ENCODE data around the gene RNASEH2B. TPM values are rescaled to one million over a fixed set of nuclear protein-coding genes. Genes with fewer than 3 reads are reported as not detected.

Gene RNASEH2B
- polyA plus RNA-seq, 1 donor from 2014 or later, result 25.2 TPM

DNA sequence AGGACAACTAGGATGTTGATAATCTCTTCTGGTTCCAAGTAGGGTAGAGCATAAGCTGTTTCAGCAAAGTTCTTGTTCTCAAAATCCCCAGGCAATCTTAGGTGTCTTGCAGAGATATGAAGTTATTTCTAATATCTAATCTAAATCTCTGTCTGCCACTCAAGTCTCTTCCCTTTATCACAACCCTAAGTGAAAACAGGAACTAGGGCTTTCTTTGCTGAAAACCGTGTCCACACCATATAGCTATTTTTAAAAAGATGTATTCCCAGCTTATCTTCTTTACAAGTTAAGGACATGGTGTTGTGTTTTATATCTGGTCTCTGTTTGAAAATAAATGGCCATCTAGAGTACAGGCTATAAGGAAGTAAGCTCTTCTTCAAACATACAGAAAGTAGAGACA is 11.3 kb upstream of the RNASEH2B start:
- H4K20me1 ChIP-seq (ENCODE audit: insufficient read depth), result no peaks in the 10 kb centered on the region
- H3K79me2 ChIP-seq (replicated peaks; ENCODE audit: insufficient read depth, low read length), result no peaks in the 10 kb centered on the region
- no peaks in the 10 kb centered on the region for H3F3A ChIP-seq (ENCODE audit: insufficient read depth, low read length, poor library complexity, severe bottlenecking)
- no peak overlapping the region for H3K9ac ChIP-seq (ENCODE audit: low read length)
- H3K4me3 ChIP-seq (ENCODE audit: low read length), result no peak overlapping the region
- H2AFZ ChIP-seq (ENCODE audit: low read depth, low read length), result no peak overlapping the region
- H3K4me2 ChIP-seq (ENCODE audit: low read length), result no peak overlapping the region
- no peaks in the 10 kb centered on the region for H3K27me3 ChIP-seq (ENCODE audit: insufficient read depth, low read depth, low read length)
- H3K36me3 ChIP-seq (ENCODE audit: insufficient read depth, low read length), result no peaks in the 10 kb centered on the region
- no peaks in the 10 kb centered on the region for H3K9me3 ChIP-seq (ENCODE audit: low read length)
- TF ChIP-seq EZH2 (IDR thresholded peaks at IDR 0.05; ENCODE audit: borderline replicate concordance, insufficient read depth, low read length, poor library complexity, severe bottlenecking), result no peak
- TF ChIP-seq POLR2AphosphoS5 (IDR thresholded peaks at IDR 0.05), result no peak
- TF ChIP-seq SMC3 (conservative IDR thresholded peaks at IDR 0.05; ENCODE audit: poor library complexity), result no peak
- TF ChIP-seq TAF1 (IDR thresholded peaks at IDR 0.05; ENCODE audit: low read depth), result no peak
- TF ChIP-seq RAD21 (conservative IDR thresholded peaks at IDR 0.05), result no peak
- TF ChIP-seq, protein P1, sequence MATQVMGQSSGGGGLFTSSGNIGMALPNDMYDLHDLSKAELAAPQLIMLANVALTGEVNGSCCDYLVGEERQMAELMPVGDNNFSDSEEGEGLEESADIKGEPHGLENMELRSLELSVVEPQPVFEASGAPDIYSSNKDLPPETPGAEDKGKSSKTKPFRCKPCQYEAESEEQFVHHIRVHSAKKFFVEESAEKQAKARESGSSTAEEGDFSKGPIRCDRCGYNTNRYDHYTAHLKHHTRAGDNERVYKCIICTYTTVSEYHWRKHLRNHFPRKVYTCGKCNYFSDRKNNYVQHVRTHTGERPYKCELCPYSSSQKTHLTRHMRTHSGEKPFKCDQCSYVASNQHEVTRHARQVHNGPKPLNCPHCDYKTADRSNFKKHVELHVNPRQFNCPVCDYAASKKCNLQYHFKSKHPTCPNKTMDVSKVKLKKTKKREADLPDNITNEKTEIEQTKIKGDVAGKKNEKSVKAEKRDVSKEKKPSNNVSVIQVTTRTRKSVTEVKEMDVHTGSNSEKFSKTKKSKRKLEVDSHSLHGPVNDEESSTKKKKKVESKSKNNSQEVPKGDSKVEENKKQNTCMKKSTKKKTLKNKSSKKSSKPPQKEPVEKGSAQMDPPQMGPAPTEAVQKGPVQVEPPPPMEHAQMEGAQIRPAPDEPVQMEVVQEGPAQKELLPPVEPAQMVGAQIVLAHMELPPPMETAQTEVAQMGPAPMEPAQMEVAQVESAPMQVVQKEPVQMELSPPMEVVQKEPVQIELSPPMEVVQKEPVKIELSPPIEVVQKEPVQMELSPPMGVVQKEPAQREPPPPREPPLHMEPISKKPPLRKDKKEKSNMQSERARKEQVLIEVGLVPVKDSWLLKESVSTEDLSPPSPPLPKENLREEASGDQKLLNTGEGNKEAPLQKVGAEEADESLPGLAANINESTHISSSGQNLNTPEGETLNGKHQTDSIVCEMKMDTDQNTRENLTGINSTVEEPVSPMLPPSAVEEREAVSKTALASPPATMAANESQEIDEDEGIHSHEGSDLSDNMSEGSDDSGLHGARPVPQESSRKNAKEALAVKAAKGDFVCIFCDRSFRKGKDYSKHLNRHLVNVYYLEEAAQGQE (IDR thresholded peaks at IDR 0.05; ENCODE audit: borderline replicate concordance), result no peak
- no peak for TF ChIP-seq EP300 (conservative IDR thresholded peaks at IDR 0.05; ENCODE audit: poor library complexity, severe bottlenecking)
- TF ChIP-seq, protein P2, sequence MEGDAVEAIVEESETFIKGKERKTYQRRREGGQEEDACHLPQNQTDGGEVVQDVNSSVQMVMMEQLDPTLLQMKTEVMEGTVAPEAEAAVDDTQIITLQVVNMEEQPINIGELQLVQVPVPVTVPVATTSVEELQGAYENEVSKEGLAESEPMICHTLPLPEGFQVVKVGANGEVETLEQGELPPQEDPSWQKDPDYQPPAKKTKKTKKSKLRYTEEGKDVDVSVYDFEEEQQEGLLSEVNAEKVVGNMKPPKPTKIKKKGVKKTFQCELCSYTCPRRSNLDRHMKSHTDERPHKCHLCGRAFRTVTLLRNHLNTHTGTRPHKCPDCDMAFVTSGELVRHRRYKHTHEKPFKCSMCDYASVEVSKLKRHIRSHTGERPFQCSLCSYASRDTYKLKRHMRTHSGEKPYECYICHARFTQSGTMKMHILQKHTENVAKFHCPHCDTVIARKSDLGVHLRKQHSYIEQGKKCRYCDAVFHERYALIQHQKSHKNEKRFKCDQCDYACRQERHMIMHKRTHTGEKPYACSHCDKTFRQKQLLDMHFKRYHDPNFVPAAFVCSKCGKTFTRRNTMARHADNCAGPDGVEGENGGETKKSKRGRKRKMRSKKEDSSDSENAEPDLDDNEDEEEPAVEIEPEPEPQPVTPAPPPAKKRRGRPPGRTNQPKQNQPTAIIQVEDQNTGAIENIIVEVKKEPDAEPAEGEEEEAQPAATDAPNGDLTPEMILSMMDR (IDR thresholded peaks at IDR 0.05; ENCODE audit: poor library complexity, severe bottlenecking), result no peak
- no peak for TF ChIP-seq MXI1 (conservative IDR thresholded peaks at IDR 0.05; ENCODE audit: poor library complexity, severe bottlenecking)
- no peak overlapping the region for H3K27ac ChIP-seq (ENCODE audit: low read length)
- no peaks in the 10 kb centered on the region for H3K9me2 ChIP-seq (ENCODE audit: insufficient read depth, low read length)

DNA sequence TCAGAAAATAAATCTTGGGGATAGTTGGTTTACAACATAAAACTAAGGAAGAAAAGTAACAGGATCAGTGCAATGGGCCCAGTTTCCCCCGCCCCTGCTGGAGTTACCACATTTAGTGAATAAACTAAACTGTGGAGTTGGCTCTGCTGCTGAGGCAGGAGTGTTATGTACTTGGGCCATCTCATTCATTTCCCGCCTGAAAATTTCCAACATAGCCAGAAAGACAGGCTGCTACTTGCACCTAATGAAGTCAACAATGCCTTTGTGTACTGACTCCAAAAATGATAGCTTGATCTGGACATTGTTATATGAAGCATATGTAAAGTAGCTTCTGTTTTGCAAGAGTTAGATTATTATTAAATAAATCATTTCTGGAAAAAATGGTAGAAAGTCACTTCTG is 7.9 kb upstream of the RNASEH2B start:
- Histone ChIP-seq H4K20me1 (ENCODE audit: insufficient read depth) (no peaks in the 10 kb centered on the region), H3K36me3 (ENCODE audit: insufficient read depth, low read length) (no peaks in the 10 kb centered on the region), H3K27ac (ENCODE audit: low read length) (no peak overlapping the region), H3K4me2 (ENCODE audit: low read length) (no peak overlapping the region), H3K9ac (ENCODE audit: low read length) (no peak overlapping the region), H3K79me2 (replicated peaks; ENCODE audit: insufficient read depth, low read length) (no peaks in the 10 kb centered on the region), H3F3A (ENCODE audit: insufficient read depth, low read length, poor library complexity, severe bottlenecking) (no peaks in the 10 kb centered on the region), H3K9me2 (ENCODE audit: insufficient read depth, low read length) (no peaks in the 10 kb centered on the region), H3K4me3 (ENCODE audit: low read length) (no peak overlapping the region), H2AFZ (ENCODE audit: low read depth, low read length) (no peak overlapping the region), H3K27me3 (ENCODE audit: insufficient read depth, low read depth, low read length) (no peaks in the 10 kb centered on the region), H3K9me3 (ENCODE audit: low read length) (no peaks in the 10 kb centered on the region)
- TF ChIP-seq RAD21 (conservative IDR thresholded peaks at IDR 0.05) (no peak), MXI1 (conservative IDR thresholded peaks at IDR 0.05; ENCODE audit: poor library complexity, severe bottlenecking) (no peak), EZH2 (IDR thresholded peaks at IDR 0.05; ENCODE audit: borderline replicate concordance, insufficient read depth, low read length, poor library complexity, severe bottlenecking) (no peak), SMC3 (conservative IDR thresholded peaks at IDR 0.05; ENCODE audit: poor library complexity) (no peak), TAF1 (IDR thresholded peaks at IDR 0.05; ENCODE audit: low read depth) (no peak), POLR2AphosphoS5 (IDR thresholded peaks at IDR 0.05) (no peak), EP300 (conservative IDR thresholded peaks at IDR 0.05; ENCODE audit: poor library complexity, severe bottlenecking) (no peak)
- TF ChIP-seq, protein P1 (IDR thresholded peaks at IDR 0.05; ENCODE audit: borderline replicate concordance), result no peak
- TF ChIP-seq, protein P2 (IDR thresholded peaks at IDR 0.05; ENCODE audit: poor library complexity, severe bottlenecking), result no peak

Data from neural cell (in vitro differentiated cells).